Neural crest cell (in vitro differentiated cells): ENCODE data around the gene ZDHHC14. TPM values are rescaled to one million over a fixed set of nuclear protein-coding genes. Genes with fewer than 3 reads are reported as not detected.
"Not testable (repeated sequence)": the region's sequence is repeated elsewhere in the genome, so short reads cannot be mapped to it uniquely, and the experiment has no call there.

ENCODE experiments used
- DNase-seq: peaks from one replicate; pipeline ENCODE4 v3.0.0; 2021; ENCODE audit warnings: low read depth, mixed read lengths, low spot score
- H3K27ac Mint-ChIP-seq: one replicate; pipeline ENCODE4 v1.8.0; 2021; ENCODE audit warnings: mild to moderate bottlenecking, mixed read lengths; ENCODE audit not compliant: unreplicated experiment
- H3K27me3 Mint-ChIP-seq: 2 replicates; pipeline ENCODE4 v1.8.0; 2021; ENCODE audit warnings: low read depth, mild to moderate bottlenecking, mixed read lengths
- H3K36me3 Mint-ChIP-seq: 2 replicates; pipeline ENCODE4 v1.8.0; 2021; ENCODE audit warnings: low read depth, mild to moderate bottlenecking, mixed read lengths
- H3K4me1 Mint-ChIP-seq: 2 replicates; pipeline ENCODE4 v1.8.0; 2021; ENCODE audit warnings: mixed read lengths
- H3K4me3 Mint-ChIP-seq: one replicate; pipeline ENCODE4 v1.8.0; 2021; ENCODE audit warnings: mild to moderate bottlenecking, mixed read lengths
- H3K9me3 Mint-ChIP-seq: 2 replicates; pipeline ENCODE4 v1.8.0; 2021; ENCODE audit warnings: mixed read lengths
- CTCF ChIP-seq: fragments of 200-600 bp; sonication (generic); conservative IDR thresholded peaks from 2 replicates; pipeline ENCODE4 v1.5.0; 2021; ENCODE audit warnings: antibody characterized with exemption, mild to moderate bottlenecking
- total RNA-seq: library from RNA; stranded (reverse); gene quantifications from 2 replicates; pipeline ENCODE4 v1.2.1, GENCODE V29; 2021

Gene ZDHHC14
- total RNA-seq, 1 donor from 2014 or later = 5.3 TPM

GRCh38 chr6:157585274-157586087 lies 204.5 kb downstream of the ZDHHC14 start:
- no peak overlapping the region for H3K4me3 Mint-ChIP-seq
- H3K9me3 Mint-ChIP-seq = peaks cover 6% of the 10 kb centered on the region
- no peaks in the 10 kb centered on the region for H3K4me1 Mint-ChIP-seq
- peaks cover 10% of the 10 kb centered on the region for H3K36me3 Mint-ChIP-seq
- TF ChIP-seq CTCF = no peak
- peaks cover under 1% of the 10 kb centered on the region for H3K27me3 Mint-ChIP-seq
- H3K27ac Mint-ChIP-seq = no peak overlapping the region
- DNase-seq = no peak

- Mint-ChIP-seq H3K27me3 (no peaks in the 10 kb centered on the region), H3K4me3 (no peak overlapping the region), H3K9me3 (peaks cover 7% of the 10 kb centered on the region), H3K27ac (no peak overlapping the region), H3K36me3 (peaks cover 10% of the 10 kb centered on the region), H3K4me1 (no peaks in the 10 kb centered on the region)
- no peak for TF ChIP-seq CTCF
- no peak for DNase-seq
Measured at GRCh38 chr6:157586088-157586414, 205.1 kb downstream of the ZDHHC14 start.

- DNase-seq = no peak
- no peaks in the 10 kb centered on the region for H3K4me1 Mint-ChIP-seq
- peaks cover 14% of the 10 kb centered on the region for H3K36me3 Mint-ChIP-seq
- no peak overlapping the region for H3K27ac Mint-ChIP-seq
- no peak for TF ChIP-seq CTCF
- H3K9me3 Mint-ChIP-seq = peaks cover 13% of the 10 kb centered on the region
- H3K4me3 Mint-ChIP-seq = no peak overlapping the region
- no peaks in the 10 kb centered on the region for H3K27me3 Mint-ChIP-seq
Measured at GRCh38 chr6:157586476-157587126, 205.6 kb downstream of the ZDHHC14 start.

GRCh38 chr6:157587127-157587926 lies 206.3 kb downstream of the ZDHHC14 start:
- no peak overlapping the region for H3K4me3 Mint-ChIP-seq
- H3K4me1 Mint-ChIP-seq = no peaks in the 10 kb centered on the region
- H3K27ac Mint-ChIP-seq = no peak overlapping the region
- no peak for TF ChIP-seq CTCF
- H3K27me3 Mint-ChIP-seq = no peaks in the 10 kb centered on the region
- H3K36me3 Mint-ChIP-seq = peaks cover 14% of the 10 kb centered on the region
- H3K9me3 Mint-ChIP-seq = peaks cover 13% of the 10 kb centered on the region
- DNase-seq = no peak

- not testable (repeated sequence) for DNase-seq, H3K4me3 Mint-ChIP-seq, H3K27me3 Mint-ChIP-seq, H3K36me3 Mint-ChIP-seq, H3K27ac Mint-ChIP-seq, H3K4me1 Mint-ChIP-seq
- H3K9me3 Mint-ChIP-seq = peaks cover 13% of the 10 kb centered on the region
Measured at GRCh38 chr6:157590654-157591053, 209.7 kb downstream of the ZDHHC14 start.
